A673 (cell line): ENCODE measurements around the gene PSMA4. TPM values are rescaled to one million over a fixed set of nuclear protein-coding genes. Genes with fewer than 3 reads are reported as not detected.
A peak's percentile ranks its signal among the peaks of the same experiment; 100 is the strongest.

ENCODE experiments used
- Bru-seq: library from RNA; stranded (reverse); fragments of 400-500 nt; gene quantifications from one replicate; lab custom pipeline; 2021; lab: Mats Ljungman, UMichigan
- BruChase-seq, 2 experiments: library from RNA; stranded (reverse); fragments of 400-500 nt; gene quantifications; one replicate each; lab custom pipeline; 2021; lab: Mats Ljungman, UMichigan
- BruUV-seq: library from RNA; stranded (reverse); fragments of 400-500 nt; replicated peaks from 2 replicates; lab custom pipeline; 2021; lab: Mats Ljungman, UMichigan
- CTCF ChIA-PET: fragments of 300-600 bp; sonication (Branson Sonifier 250); formaldehyde crosslinking; loops from one replicate; lab custom pipeline; 2022; ENCODE audit warnings: antibody characterized with exemption; lab: Charles Lee
- POLR2A ChIA-PET: fragments of 300-600 bp; sonication (Branson Sonifier 250); formaldehyde crosslinking; loops from one replicate; lab custom pipeline; 2022; ENCODE audit warnings: antibody characterized with exemption; ENCODE audit not compliant: low non-redundant PET; lab: Charles Lee
- DNase-seq: peaks from one replicate; pipeline ENCODE4 v3.0.0-alpha.2; 2015; ENCODE audit warnings: low spot score
- H3K27ac ChIP-seq: fragments of 200-600 bp; sonication (generic); 2 replicates; pipeline ENCODE4 v1.5.1; 2016; ENCODE audit warnings: mixed run types, low read depth, mild to moderate bottlenecking, mixed read lengths, antibody characterized with exemption, low read length; ENCODE audit not compliant: poor library complexity, severe bottlenecking
- H3K27me3 ChIP-seq: fragments of 200-600 bp; sonication (generic); replicated peaks from 2 replicates; pipeline ENCODE4 v1.6.1; 2017; ENCODE audit warnings: mixed run types, low read depth, mild to moderate bottlenecking, mixed read lengths, antibody characterized with exemption, low read length; ENCODE audit not compliant: insufficient read depth, poor library complexity
- H3K36me3 ChIP-seq: fragments of 200-600 bp; sonication (generic); 2 replicates; pipeline ENCODE4 v1.6.1; 2016; ENCODE audit warnings: mixed run types, mild to moderate bottlenecking, mixed read lengths, antibody characterized with exemption, low read length; ENCODE audit not compliant: insufficient read depth, poor library complexity, severe bottlenecking
- H3K4me1 ChIP-seq: fragments of 200-600 bp; sonication (generic); 2 replicates; pipeline ENCODE4 v1.6.1; 2017; ENCODE audit warnings: mixed run types, mild to moderate bottlenecking, mixed read lengths, antibody characterized with exemption, low read length; ENCODE audit not compliant: insufficient read depth, poor library complexity, severe bottlenecking
- H3K4me3 ChIP-seq: fragments of 200-600 bp; sonication (generic); 2 replicates; pipeline ENCODE4 v1.5.1; 2016; ENCODE audit warnings: low read depth, mixed run types, mild to moderate bottlenecking, mixed read lengths, low read length; ENCODE audit not compliant: poor library complexity, severe bottlenecking
- H3K9me3 ChIP-seq: fragments of 200-600 bp; sonication (generic); 2 replicates; pipeline ENCODE4 v1.6.1; 2016; ENCODE audit warnings: mixed run types, low read depth, mild to moderate bottlenecking, mixed read lengths, antibody characterized with exemption, low read length; ENCODE audit not compliant: poor library complexity, severe bottlenecking
- EZH2 ChIP-seq: fragments of 200-600 bp; sonication (generic); IDR thresholded peaks from 2 replicates; pipeline ENCODE4 v1.6.1; 2017; ENCODE audit warnings: borderline replicate concordance, low read depth, mild to moderate bottlenecking, mixed read lengths, antibody characterized with exemption, low read length; ENCODE audit not compliant: poor library complexity, severe bottlenecking
- intact Hi-C: fragments of 100-400 bp; cut with micrococcal nuclease; formaldehyde crosslinking; loops from one replicate; pipeline ENCODE4 v1.10.0; 2022; ENCODE audit not compliant: unreplicated experiment
- long read RNA-seq: library from polyadenylated mRNA; stranded (forward); transcript quantifications from one replicate; pipeline ENCODE4 v2.0.0, GENCODE V29; 2022
- total RNA-seq: library from RNA; stranded (reverse); gene quantifications from 2 replicates; pipeline ENCODE4 v1.2.3, GENCODE V29; 2021
- TF ChIP-seq, protein P1 (sequence below): fragments of 300-800, 200-600 bp; sonication (generic); conservative IDR thresholded peaks from 2 replicates; pipeline ENCODE4 v1.5.1; 2017; ENCODE audit warnings: low read depth, mild to moderate bottlenecking, antibody characterized with exemption, low read length, moderate library complexity, mixed read lengths

The PSMA4 gene
- 411 and 444 TPM in 2 replicates for total RNA-seq
- percentile 96 among the genes with signal in this experiment for Bru-seq, nascent RNA
- BruChase-seq, experiment 1, labeled RNA remaining after a 2-hour chase = percentile 93 among the genes with signal in this experiment
- BruChase-seq, experiment 2, labeled RNA remaining after a 6-hour chase = percentile 97 among the genes with signal in this experiment
- long read RNA-seq, full-length matches to known transcripts = 385 of 430 reads
- long read RNA-seq, partial matches to known transcripts = 20 of 430 reads
- long read RNA-seq, other reads (novel, unspliced or antisense) = 25 of 430 reads

DNA sequence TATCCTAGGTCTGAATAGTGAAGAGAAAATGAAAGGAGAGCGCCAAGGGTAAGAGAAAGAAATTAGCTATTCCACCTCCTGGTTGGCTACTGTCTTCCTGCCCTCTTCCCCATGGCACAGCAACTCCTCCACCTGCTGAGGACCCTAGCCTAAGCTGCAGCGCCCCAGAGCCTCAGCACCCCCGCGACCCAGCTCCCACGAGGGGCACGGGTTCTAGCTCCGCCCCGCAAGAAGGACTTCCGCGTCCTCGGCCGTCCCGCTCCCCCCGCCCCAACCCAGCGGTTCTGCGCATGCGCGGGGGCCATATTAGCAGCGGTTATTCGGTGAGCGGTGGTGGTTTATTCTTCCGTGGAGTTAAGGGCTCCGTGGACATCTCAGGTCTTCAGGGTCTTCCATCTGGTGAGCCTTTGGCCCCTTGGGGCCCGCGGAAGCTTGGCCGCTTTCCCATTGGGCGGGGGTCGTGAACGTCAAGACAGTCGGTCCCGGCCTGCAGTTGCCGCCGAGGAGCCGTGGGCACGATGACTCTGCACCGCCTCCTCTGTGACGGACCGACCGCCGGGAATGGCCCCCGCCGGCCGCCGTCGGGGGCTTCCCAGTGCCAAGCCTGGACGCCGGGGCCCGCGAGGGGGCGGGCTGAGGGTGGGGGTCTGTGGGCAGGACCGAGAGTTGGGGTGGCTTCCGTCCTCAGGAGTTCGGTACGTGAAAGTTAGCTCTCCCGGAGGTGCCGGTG lies at the start of gene PSMA4:
Gene PSMA4, plus strand, starts transcription at position 304 of the 730 bp plus-strand sequence. CDS start 1,484 bp downstream, outside the sequence.
- peak; percentile 94 for DNase-seq
- TF ChIP-seq, protein P1, sequence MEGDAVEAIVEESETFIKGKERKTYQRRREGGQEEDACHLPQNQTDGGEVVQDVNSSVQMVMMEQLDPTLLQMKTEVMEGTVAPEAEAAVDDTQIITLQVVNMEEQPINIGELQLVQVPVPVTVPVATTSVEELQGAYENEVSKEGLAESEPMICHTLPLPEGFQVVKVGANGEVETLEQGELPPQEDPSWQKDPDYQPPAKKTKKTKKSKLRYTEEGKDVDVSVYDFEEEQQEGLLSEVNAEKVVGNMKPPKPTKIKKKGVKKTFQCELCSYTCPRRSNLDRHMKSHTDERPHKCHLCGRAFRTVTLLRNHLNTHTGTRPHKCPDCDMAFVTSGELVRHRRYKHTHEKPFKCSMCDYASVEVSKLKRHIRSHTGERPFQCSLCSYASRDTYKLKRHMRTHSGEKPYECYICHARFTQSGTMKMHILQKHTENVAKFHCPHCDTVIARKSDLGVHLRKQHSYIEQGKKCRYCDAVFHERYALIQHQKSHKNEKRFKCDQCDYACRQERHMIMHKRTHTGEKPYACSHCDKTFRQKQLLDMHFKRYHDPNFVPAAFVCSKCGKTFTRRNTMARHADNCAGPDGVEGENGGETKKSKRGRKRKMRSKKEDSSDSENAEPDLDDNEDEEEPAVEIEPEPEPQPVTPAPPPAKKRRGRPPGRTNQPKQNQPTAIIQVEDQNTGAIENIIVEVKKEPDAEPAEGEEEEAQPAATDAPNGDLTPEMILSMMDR = no peak
- no peak for TF ChIP-seq EZH2
- Histone ChIP-seq H3K27me3 (no peaks in the 10 kb centered on the region), H3K9me3 (no peaks in the 10 kb centered on the region), H3K36me3 (peaks cover 34% of the 10 kb centered on the region), H3K4me3 (peak within 1 kb of the TSS; percentile 92), H3K4me1 (peaks cover 6% of the 10 kb centered on the region), H3K27ac (peak within 1 kb of the TSS; percentile 99)
- ChIA-PET POLR2A (interaction anchor here (0.6 kb wide), 1 partner anchor 356 kb away, joined by 11 read pairs; no protein-coding TSS in a partner anchor), CTCF (no interaction called here)
- no TSS peak for BruUV-seq
- intact Hi-C loops = no loop called here

DNA sequence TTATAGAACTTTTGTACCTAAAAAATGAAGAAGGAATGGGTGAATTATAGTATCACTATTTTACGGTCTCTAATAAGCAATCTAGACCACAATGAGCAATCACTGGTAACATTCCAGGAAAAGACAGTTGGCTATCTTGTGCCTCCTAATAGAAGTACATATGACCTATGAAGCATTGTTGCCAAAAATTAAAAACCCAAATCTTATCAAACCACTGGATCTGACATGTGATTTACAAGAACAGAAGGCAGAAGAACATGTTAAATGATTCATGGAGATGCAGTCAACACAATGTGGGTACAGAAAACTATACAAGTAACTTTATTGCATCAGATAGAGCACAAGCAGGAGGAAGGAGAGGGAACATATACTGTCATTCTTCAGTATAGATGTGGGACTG lies 47.4 kb upstream of the PSMA4 start:
- H3K9me3 ChIP-seq = no peaks in the 10 kb centered on the region
- no peaks in the 10 kb centered on the region for H3K27me3 ChIP-seq
- H3K4me3 ChIP-seq = no peak overlapping the region
- CTCF ChIA-PET = no interaction called here
- peaks cover 90% of the 10 kb centered on the region for H3K36me3 ChIP-seq
- POLR2A ChIA-PET = no interaction called here
- H3K4me1 ChIP-seq = peaks cover 4% of the 10 kb centered on the region
- intact Hi-C loops = no loop called here
- DNase-seq = no peak
- BruUV-seq = no TSS peak
- no peak overlapping the region for H3K27ac ChIP-seq
- no peak for TF ChIP-seq EZH2
- TF ChIP-seq, protein P1 = no peak

DNA sequence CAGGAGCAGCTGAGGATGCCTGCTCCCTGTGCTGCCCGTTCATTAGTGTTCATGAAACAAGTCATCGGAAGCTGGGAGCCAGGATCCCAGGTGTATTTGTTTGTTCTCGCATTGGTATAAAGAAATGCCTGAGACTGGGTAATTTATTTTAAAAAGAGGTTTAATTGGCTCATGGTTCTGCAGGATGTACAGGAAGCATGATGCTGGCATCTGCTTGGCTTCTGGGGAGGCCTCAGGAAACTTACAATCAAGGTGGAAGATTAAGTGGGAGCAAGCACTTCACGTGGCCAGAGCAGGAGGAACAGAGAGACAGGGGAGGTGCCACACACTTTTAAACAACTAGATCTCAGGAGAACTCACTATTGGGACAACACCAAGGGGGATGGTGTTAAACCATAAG lies 38.4 kb upstream of the PSMA4 start:
- no peaks in the 10 kb centered on the region for H3K4me1 ChIP-seq
- ChIA-PET CTCF (no interaction called here), POLR2A (no interaction called here)
- H3K9me3 ChIP-seq = no peaks in the 10 kb centered on the region
- TF ChIP-seq EZH2 = no peak
- TF ChIP-seq, protein P1 = no peak
- H3K27me3 ChIP-seq = no peaks in the 10 kb centered on the region
- BruUV-seq = no TSS peak
- peaks cover 38% of the 10 kb centered on the region for H3K36me3 ChIP-seq
- no peak overlapping the region for H3K4me3 ChIP-seq
- intact Hi-C loops = no loop called here
- no peak for DNase-seq
- no peak overlapping the region for H3K27ac ChIP-seq
